Measurements from ENCODE around the gene LIX1.

DNA sequence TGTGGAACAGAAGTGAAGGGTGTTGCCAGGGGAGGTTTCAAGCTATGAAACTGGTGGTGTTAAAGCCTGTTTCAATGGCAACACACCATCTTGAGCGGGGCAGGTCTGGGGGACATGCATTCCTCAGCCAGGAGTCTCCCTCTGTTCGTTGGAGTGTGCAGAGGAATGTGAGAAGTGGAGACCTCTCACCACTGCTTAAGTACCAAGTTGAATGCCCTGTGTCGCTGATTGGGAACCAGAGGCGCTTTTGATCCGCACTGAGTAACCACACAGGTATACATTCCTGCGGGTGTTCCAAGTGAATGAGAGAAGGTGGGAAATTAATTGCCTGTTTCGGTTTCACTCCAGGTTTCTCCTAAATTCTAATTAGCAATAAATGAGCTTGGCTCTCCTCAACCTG lies 99.4 kb downstream of the LIX1 start:
- TF ChIP-seq CTCF (IDR thresholded peaks at IDR 0.05): no peak
- TF ChIP-seq EP300 (IDR thresholded peaks at IDR 0.05): no peak
